ENCODE results near the gene CITED2. TPM values are rescaled to one million over a fixed set of nuclear protein-coding genes. Genes with fewer than 3 reads are reported as not detected.

Gene CITED2
- total RNA-seq, 1 experiment from 2014 or later = 63.4 TPM

GRCh38 chr6:139398658-139399057 lies 24.2 kb upstream of the CITED2 start:
- TF ChIP-seq E2F1 (CRISPR knock-in tag; IDR thresholded peaks at IDR 0.05) (no peak), OVOL2 (CRISPR knock-in tag; IDR thresholded peaks at IDR 0.05; ENCODE audit: borderline replicate concordance) (no peak), FOXJ3 (CRISPR knock-in tag; IDR thresholded peaks at IDR 0.05; ENCODE audit: borderline replicate concordance) (no peak), TP53 (CRISPR knock-in tag; IDR thresholded peaks at IDR 0.05) (no peak), ZBTB21 (CRISPR knock-in tag; IDR thresholded peaks at IDR 0.05; ENCODE audit: borderline replicate concordance) (no peak), CTCF (IDR thresholded peaks at IDR 0.05) (no peak), KAT7 (CRISPR knock-in tag; IDR thresholded peaks at IDR 0.05; ENCODE audit: borderline replicate concordance) (no peak), ESRRA (CRISPR knock-in tag; IDR thresholded peaks at IDR 0.05; ENCODE audit: borderline replicate concordance) (no peak), SMAD4 (CRISPR knock-in tag; IDR thresholded peaks at IDR 0.05) (no peak), HMGA2 (CRISPR knock-in tag; IDR thresholded peaks at IDR 0.05) (no peak), GRHL2 (CRISPR knock-in tag; IDR thresholded peaks at IDR 0.05; ENCODE audit: insufficient replicate concordance, severe bottlenecking) (no peak), PRRX2 (CRISPR knock-in tag; IDR thresholded peaks at IDR 0.05) (no peak), GTF2I (CRISPR knock-in tag; conservative IDR thresholded peaks at IDR 0.05) (no peak)
- peaks cover 72% of the 10 kb centered on the region for H3K27me3 Mint-ChIP-seq (ENCODE audit: low read depth)
- H3K36me3 Mint-ChIP-seq = no peaks in the 10 kb centered on the region
- ChIA-PET CTCF (no interaction called here), POLR2A (no interaction called here)
- ATAC-seq (no peak), DNase-seq (ENCODE audit: low spot score) (no peak)
- H3K27ac Mint-ChIP-seq = no peak overlapping the region
- H3K4me1 Mint-ChIP-seq = peaks cover 14% of the 10 kb centered on the region
- no peak overlapping the region for H3K4me3 Mint-ChIP-seq
- no peaks in the 10 kb centered on the region for H3K9me3 Mint-ChIP-seq

GRCh38 chr6:139395891-139396301 lies 21.4 kb upstream of the CITED2 start:
- Mint-ChIP-seq H3K27ac (no peak overlapping the region), H3K27me3 (ENCODE audit: low read depth) (peaks cover 83% of the 10 kb centered on the region), H3K9me3 (no peaks in the 10 kb centered on the region), H3K4me3 (peak overlapping the region; percentile 26; the same call in 1 of the 2 replicates), H3K36me3 (no peaks in the 10 kb centered on the region), H3K4me1 (peaks cover 14% of the 10 kb centered on the region)
- DNase-seq (ENCODE audit: low spot score) (peak; percentile 36), ATAC-seq (peak; percentile 91)
- ChIA-PET CTCF (interaction anchor here (1.1 to 1.4 kb wide), 3 partner anchors 21 to 176 kb away, joined by 3 read pairs; partner anchors contain the start of gene CITED2), POLR2A (interaction anchor here (1.6 kb wide), 1 partner anchor 21 kb away, joined by 11 read pairs; the partner anchor contains the start of gene CITED2)
- TF ChIP-seq ZNF232 (CRISPR knock-in tag; IDR thresholded peaks at IDR 0.05) (no peak), GRHL2 (CRISPR knock-in tag; IDR thresholded peaks at IDR 0.05; ENCODE audit: insufficient replicate concordance, severe bottlenecking) (no peak), TEAD4 (CRISPR knock-in tag; IDR thresholded peaks at IDR 0.05) (no peak), MXD4 (CRISPR knock-in tag; IDR thresholded peaks at IDR 0.05; ENCODE audit: borderline replicate concordance) (no peak), RORB (CRISPR knock-in tag; IDR thresholded peaks at IDR 0.05) (no peak), STAT6 (CRISPR knock-in tag; conservative IDR thresholded peaks at IDR 0.05; ENCODE audit: low read depth) (no peak), SOX15 (CRISPR knock-in tag; IDR thresholded peaks at IDR 0.05) (no peak), ZNF671 (CRISPR knock-in tag; IDR thresholded peaks at IDR 0.05) (no peak), ERG (CRISPR knock-in tag; IDR thresholded peaks at IDR 0.05) (no peak), JUN (CRISPR knock-in tag; IDR thresholded peaks at IDR 0.05) (no peak), PREB (CRISPR knock-in tag; IDR thresholded peaks at IDR 0.05; ENCODE audit: borderline replicate concordance) (no peak), NR1H2 (CRISPR knock-in tag; IDR thresholded peaks at IDR 0.05) (no peak), TP53 (CRISPR knock-in tag; IDR thresholded peaks at IDR 0.05) (no peak), ZNF425 (CRISPR knock-in tag; conservative IDR thresholded peaks at IDR 0.05) (no peak), ETV6 (CRISPR knock-in tag; IDR thresholded peaks at IDR 0.05) (0 out of 2 replicates have a peak, but pooled peaks have one; percentile 63), ZMAT4 (CRISPR knock-in tag; IDR thresholded peaks at IDR 0.05) (no peak)

All from WTC11 (cell line).